ENCODE data around the gene IDI2.

DNA sequence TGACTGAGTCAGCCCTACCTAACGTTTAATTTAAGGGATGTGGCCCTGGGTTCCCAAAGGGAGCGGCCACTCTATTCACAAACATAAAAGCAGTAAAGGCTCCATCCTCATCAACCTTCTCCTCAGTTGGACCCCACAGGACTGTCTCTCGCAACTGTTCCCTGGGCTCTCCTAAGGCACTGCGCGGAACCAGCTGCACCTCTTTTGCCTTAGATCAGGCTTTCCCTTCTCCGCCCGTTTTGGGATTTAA is 38.1 kb downstream of the IDI2 start:
- TF ChIP-seq EP300 (IDR thresholded peaks at IDR 0.05) = no peak
- TF ChIP-seq, protein P1, sequence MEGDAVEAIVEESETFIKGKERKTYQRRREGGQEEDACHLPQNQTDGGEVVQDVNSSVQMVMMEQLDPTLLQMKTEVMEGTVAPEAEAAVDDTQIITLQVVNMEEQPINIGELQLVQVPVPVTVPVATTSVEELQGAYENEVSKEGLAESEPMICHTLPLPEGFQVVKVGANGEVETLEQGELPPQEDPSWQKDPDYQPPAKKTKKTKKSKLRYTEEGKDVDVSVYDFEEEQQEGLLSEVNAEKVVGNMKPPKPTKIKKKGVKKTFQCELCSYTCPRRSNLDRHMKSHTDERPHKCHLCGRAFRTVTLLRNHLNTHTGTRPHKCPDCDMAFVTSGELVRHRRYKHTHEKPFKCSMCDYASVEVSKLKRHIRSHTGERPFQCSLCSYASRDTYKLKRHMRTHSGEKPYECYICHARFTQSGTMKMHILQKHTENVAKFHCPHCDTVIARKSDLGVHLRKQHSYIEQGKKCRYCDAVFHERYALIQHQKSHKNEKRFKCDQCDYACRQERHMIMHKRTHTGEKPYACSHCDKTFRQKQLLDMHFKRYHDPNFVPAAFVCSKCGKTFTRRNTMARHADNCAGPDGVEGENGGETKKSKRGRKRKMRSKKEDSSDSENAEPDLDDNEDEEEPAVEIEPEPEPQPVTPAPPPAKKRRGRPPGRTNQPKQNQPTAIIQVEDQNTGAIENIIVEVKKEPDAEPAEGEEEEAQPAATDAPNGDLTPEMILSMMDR (IDR thresholded peaks at IDR 0.05) = no peak
